OCI-LY3 (cell line): ENCODE data around the gene GPR137B.

Experiments
- H2AFZ ChIP-seq: fragments of 200-600, 300-600 bp; shearing (Covaris generic); 2 replicates; pipeline ENCODE4 v1.6.0; 2014; ENCODE audit warnings: antibody characterized with exemption, low read depth, low read length
- H3K27ac ChIP-seq: fragments of 200-600, 300-600 bp; sonication (generic); 2 replicates; pipeline ENCODE4 v1.5.1; 2014; ENCODE audit warnings: mild to moderate bottlenecking, low read length, moderate library complexity, mixed read lengths
- H3K27me3 ChIP-seq: fragments of 200-600, 300-600 bp; sonication (generic); 2 replicates; pipeline ENCODE4 v1.6.1; 2014; ENCODE audit warnings: low read depth, low read length, mixed read lengths
- H3K36me3 ChIP-seq: fragments of 200-600, 300-600 bp; sonication (generic); replicated peaks from 2 replicates; pipeline ENCODE3; 2014; ENCODE audit warnings: low read depth, low read length, mixed read lengths
- H3K4me1 ChIP-seq: fragments of 300-600, 200-600 bp; sonication (generic); 2 replicates; pipeline ENCODE4 v1.6.1; 2014; ENCODE audit warnings: low read length, mixed read lengths
- H3K4me2 ChIP-seq: fragments of 200-600, 300-600 bp; sonication (generic); 2 replicates; pipeline ENCODE4 v1.6.1; 2014; ENCODE audit warnings: low read length, mixed read lengths
- H3K4me3 ChIP-seq: fragments of 300-600, 200-600 bp; sonication (generic); 2 replicates; pipeline ENCODE4 v1.5.1; 2014; ENCODE audit warnings: antibody characterized with exemption, mild to moderate bottlenecking, low read length, moderate library complexity
- H3K79me2 ChIP-seq: fragments of 300-600, 200-600 bp; shearing (Covaris generic); 2 replicates; pipeline ENCODE4 v1.6.1; 2014; ENCODE audit warnings: mild to moderate bottlenecking, low read length, mixed read lengths
- H3K9ac ChIP-seq: fragments of 300-600, 200-600 bp; shearing (Covaris generic); 2 replicates; pipeline ENCODE4 v1.6.0; 2014; ENCODE audit warnings: mild to moderate bottlenecking, low read length, moderate library complexity
- H3K9me3 ChIP-seq: fragments of 200-600, 300-600 bp; shearing (Covaris generic); 2 replicates; pipeline ENCODE4 v1.6.1; 2014; ENCODE audit warnings: low read length, mixed read lengths; ENCODE audit not compliant: insufficient read depth
- H4K20me1 ChIP-seq: fragments of 200-600, 300-600 bp; sonication (generic); 2 replicates; pipeline ENCODE4 v1.6.1; 2016; ENCODE audit warnings: low read length, mixed read lengths; ENCODE audit not compliant: insufficient read depth
- EZH2phosphoT487 ChIP-seq: fragments of 200-600 bp; shearing (Covaris generic); IDR thresholded peaks from 2 replicates; pipeline ENCODE4 v1.6.1; 2018; ENCODE audit warnings: antibody characterized with exemption, mixed run types, low read depth
- TF ChIP-seq, protein P1 (sequence below): fragments of 200-600, 300-600 bp; sonication (generic); IDR thresholded peaks from 2 replicates; pipeline ENCODE4 v1.5.1; 2014; ENCODE audit warnings: antibody characterized with exemption, low read length, low read depth

The GPR137B gene

DNA sequence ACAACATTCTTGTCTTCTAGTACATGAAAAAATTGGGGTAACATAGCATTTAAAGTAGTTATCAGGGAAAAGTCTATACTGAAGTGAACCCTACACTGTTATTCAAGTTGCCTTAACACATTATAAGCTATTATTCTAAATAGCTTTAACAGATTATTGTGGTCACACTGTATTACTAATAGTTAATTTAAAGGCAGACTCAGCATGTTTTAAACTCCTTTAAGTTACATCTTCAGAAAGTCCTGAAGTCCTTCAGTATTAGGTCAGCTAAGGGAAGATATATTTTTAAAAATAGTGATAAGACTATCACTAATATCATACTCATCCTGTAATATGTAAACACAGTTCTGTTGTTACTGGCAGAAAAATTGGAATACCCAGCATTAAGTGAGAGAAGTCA lies 67.4 kb downstream of the GPR137B start:
- no peaks in the 10 kb centered on the region for H3K27me3 ChIP-seq
- H3K36me3 ChIP-seq: peaks cover 86% of the 10 kb centered on the region
- no peaks in the 10 kb centered on the region for H3K79me2 ChIP-seq
- H3K9me3 ChIP-seq: no peaks in the 10 kb centered on the region
- TF ChIP-seq, protein P1, sequence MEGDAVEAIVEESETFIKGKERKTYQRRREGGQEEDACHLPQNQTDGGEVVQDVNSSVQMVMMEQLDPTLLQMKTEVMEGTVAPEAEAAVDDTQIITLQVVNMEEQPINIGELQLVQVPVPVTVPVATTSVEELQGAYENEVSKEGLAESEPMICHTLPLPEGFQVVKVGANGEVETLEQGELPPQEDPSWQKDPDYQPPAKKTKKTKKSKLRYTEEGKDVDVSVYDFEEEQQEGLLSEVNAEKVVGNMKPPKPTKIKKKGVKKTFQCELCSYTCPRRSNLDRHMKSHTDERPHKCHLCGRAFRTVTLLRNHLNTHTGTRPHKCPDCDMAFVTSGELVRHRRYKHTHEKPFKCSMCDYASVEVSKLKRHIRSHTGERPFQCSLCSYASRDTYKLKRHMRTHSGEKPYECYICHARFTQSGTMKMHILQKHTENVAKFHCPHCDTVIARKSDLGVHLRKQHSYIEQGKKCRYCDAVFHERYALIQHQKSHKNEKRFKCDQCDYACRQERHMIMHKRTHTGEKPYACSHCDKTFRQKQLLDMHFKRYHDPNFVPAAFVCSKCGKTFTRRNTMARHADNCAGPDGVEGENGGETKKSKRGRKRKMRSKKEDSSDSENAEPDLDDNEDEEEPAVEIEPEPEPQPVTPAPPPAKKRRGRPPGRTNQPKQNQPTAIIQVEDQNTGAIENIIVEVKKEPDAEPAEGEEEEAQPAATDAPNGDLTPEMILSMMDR: no peak
- TF ChIP-seq EZH2phosphoT487: no peak
- no peaks in the 10 kb centered on the region for H4K20me1 ChIP-seq
- H3K4me3 ChIP-seq: no peak overlapping the region
- no peak overlapping the region for H3K9ac ChIP-seq
- H2AFZ ChIP-seq: no peak overlapping the region
- no peaks in the 10 kb centered on the region for H3K4me1 ChIP-seq
- no peak overlapping the region for H3K27ac ChIP-seq
- H3K4me2 ChIP-seq: no peak overlapping the region

DNA sequence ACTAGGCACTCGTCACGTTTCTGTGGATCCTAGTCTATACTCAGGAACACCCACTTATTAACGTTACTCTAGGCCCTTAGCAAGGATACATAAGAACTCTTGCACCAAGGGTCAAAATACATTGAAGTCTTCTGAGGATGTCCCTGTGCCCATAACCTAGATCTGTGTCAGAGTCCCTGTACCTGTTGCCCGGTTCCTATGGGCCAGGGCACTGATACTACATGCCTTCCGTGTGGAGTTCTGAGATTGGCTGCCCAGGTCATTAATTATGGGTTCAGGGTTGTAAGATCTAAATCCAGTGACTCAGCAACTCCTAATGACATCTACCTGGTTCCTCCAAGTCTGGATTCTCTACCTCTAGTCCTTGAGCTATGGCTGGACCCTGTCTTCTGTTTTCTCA lies 69.5 kb downstream of the GPR137B start:
- Histone ChIP-seq H3K27ac (no peak overlapping the region), H4K20me1 (no peaks in the 10 kb centered on the region), H3K9ac (no peak overlapping the region), H3K27me3 (no peaks in the 10 kb centered on the region), H3K4me3 (no peak overlapping the region), H3K79me2 (no peaks in the 10 kb centered on the region), H3K9me3 (no peaks in the 10 kb centered on the region), H3K36me3 (peaks cover 80% of the 10 kb centered on the region), H3K4me2 (no peak overlapping the region), H3K4me1 (no peaks in the 10 kb centered on the region), H2AFZ (no peak overlapping the region)
- TF ChIP-seq, protein P1: no peak
- TF ChIP-seq EZH2phosphoT487: no peak

GRCh38 chr1:236213534-236213933 lies 71.2 kb downstream of the GPR137B start:
- Histone ChIP-seq H4K20me1 (no peaks in the 10 kb centered on the region), H3K27ac (no peak overlapping the region), H3K27me3 (no peaks in the 10 kb centered on the region), H3K4me2 (no peak overlapping the region), H3K9me3 (no peaks in the 10 kb centered on the region), H3K36me3 (peaks cover 64% of the 10 kb centered on the region), H3K79me2 (no peaks in the 10 kb centered on the region), H3K4me1 (no peaks in the 10 kb centered on the region), H3K4me3 (no peak overlapping the region), H2AFZ (no peak overlapping the region), H3K9ac (no peak overlapping the region)
- TF ChIP-seq, protein P1: no peak
- TF ChIP-seq EZH2phosphoT487: no peak

- H3K9me3 ChIP-seq: no peaks in the 10 kb centered on the region
- H3K9ac ChIP-seq: no peak overlapping the region
- H3K4me2 ChIP-seq: no peak overlapping the region
- H2AFZ ChIP-seq: no peak overlapping the region
- no peaks in the 10 kb centered on the region for H3K27me3 ChIP-seq
- peaks cover 52% of the 10 kb centered on the region for H3K36me3 ChIP-seq
- H3K4me3 ChIP-seq: no peak overlapping the region
- H3K4me1 ChIP-seq: no peaks in the 10 kb centered on the region
- no peaks in the 10 kb centered on the region for H3K79me2 ChIP-seq
- no peaks in the 10 kb centered on the region for H4K20me1 ChIP-seq
- H3K27ac ChIP-seq: no peak overlapping the region
- no peak for TF ChIP-seq EZH2phosphoT487
- TF ChIP-seq, protein P1: no peak
These were observed 72.4 kb downstream of the GPR137B start for GRCh38 chr1:236214761-236215160.
